HCT116 (cell line): ENCODE results near the gene TSC22D1. TPM values are rescaled to one million over a fixed set of nuclear protein-coding genes. Genes with fewer than 3 reads are reported as not detected.

Source experiments
- ATAC-seq: fragments of 200-7000 bp; cut with Tn5 transposase; 2 replicates; pipeline ENCODE4 v1.9.1; 2020; ENCODE audit warnings: mild to moderate bottlenecking, moderate library complexity
- BruUV-seq: library from RNA; stranded (reverse); fragments of 400-500 nt; replicated peaks from 2 replicates; lab custom pipeline; 2021; lab: Mats Ljungman, UMichigan
- CTCF ChIA-PET: fragments of 300-600 bp; sonication (Branson Sonifier 250); formaldehyde crosslinking; loops from one replicate; lab custom pipeline; 2021; ENCODE audit warnings: antibody characterized with exemption; lab: Charles Lee
- POLR2A ChIA-PET: fragments of 300-600, 350-600 bp; sonication (Branson Sonifier 250); formaldehyde crosslinking; loops from one replicate; lab custom pipeline; 2021; ENCODE audit warnings: antibody characterized with exemption; lab: Charles Lee
- RAD21 ChIA-PET, 2 experiments: fragments of 300-600 bp; sonication (Branson Sonifier 250); formaldehyde crosslinking; loops; one replicate each; lab custom pipeline; 2023; ENCODE audit warnings: low total read pairs in 2 of 2; ENCODE audit not compliant: uncharacterized antibody in 2 of 2, unreplicated experiment in 2 of 2, low non-redundant PET in 1 of 2; lab: Charles Lee
- DNase-seq: peaks from one replicate; pipeline ENCODE4 v3.0.0-alpha.2; 2010; ENCODE audit warnings: low read depth, low spot score
- H2AFZ ChIP-seq: fragments of 200-600 bp; shearing (Covaris generic), sonication (generic); 2 replicates; pipeline ENCODE4 v1.6.1; 2017; ENCODE audit warnings: low read depth, mixed run types, mixed read lengths, antibody characterized with exemption, low read length; ENCODE audit not compliant: poor library complexity, severe bottlenecking
- H3K27ac ChIP-seq: 2 replicates; pipeline ENCODE4 v1.5.1; 2012; ENCODE audit warnings: low read depth, low read length
- H3K27me3 ChIP-seq: fragments of 200-600 bp; sonication (generic); 2 replicates; pipeline ENCODE4 v1.6.1; 2016; ENCODE audit warnings: mixed run types, low read length, mixed read lengths; ENCODE audit not compliant: insufficient read depth
- H3K36me3 ChIP-seq, 2 experiments: fragments of 200-500 bp in 1 of 2; fragments of 200-600 bp in 1 of 2; sonication (Bioruptor generic) in 1 of 2; sonication (generic) in 1 of 2; 2 replicates each; pipeline versions ENCODE4 v1.5.1 to v1.6.1; 2014 to 2016; ENCODE audit warnings: low read length in 2 of 2, inconsistent platforms in 1 of 2, mixed read lengths in 1 of 2, mixed run types in 1 of 2; ENCODE audit not compliant: insufficient read depth in 2 of 2, control insufficient read depth in 1 of 2
- H3K4me1 ChIP-seq, 2 experiments: fragments of 200-600 bp in 1 of 2; sonication (generic) in 1 of 2; 2 replicates each; pipeline versions ENCODE4 v1.5.1 to v1.6.1; 2012 to 2017; ENCODE audit warnings: low read length in 2 of 2, inconsistent platforms in 1 of 2, mild to moderate bottlenecking in 1 of 2, mixed read lengths in 1 of 2, mixed run types in 1 of 2, moderate library complexity in 1 of 2; ENCODE audit not compliant: insufficient read depth in 2 of 2, control insufficient read depth in 1 of 2
- H3K4me2 ChIP-seq: fragments of 200-600 bp; sonication (generic); 2 replicates; pipeline ENCODE4 v1.6.1; 2017; ENCODE audit warnings: mixed run types, low read length, mixed read lengths
- H3K4me3 ChIP-seq, 2 experiments: fragments of 200-600 bp in 1 of 2; sonication (generic) in 1 of 2; replicated peaks in 1 of 2; 2 replicates each; pipeline ENCODE4 v1.5.1; 2011 to 2016; ENCODE audit warnings: low read length in 2 of 2, control low read depth in 1 of 2, low read depth in 1 of 2, mild to moderate bottlenecking in 1 of 2, mixed read lengths in 1 of 2, mixed run types in 1 of 2
- H3K79me2 ChIP-seq: fragments of 200-600 bp; sonication (generic); 2 replicates; pipeline ENCODE4 v1.6.1; 2017; ENCODE audit warnings: mild to moderate bottlenecking, mixed run types, low read length, moderate library complexity, mixed read lengths; ENCODE audit not compliant: insufficient read depth
- H3K9ac ChIP-seq: fragments of 200-600 bp; sonication (generic); 2 replicates; pipeline ENCODE4 v1.6.1; 2016; ENCODE audit warnings: low read length, mixed read lengths
- H3K9me2 ChIP-seq: fragments of 200-600 bp; sonication (generic), shearing (Covaris generic); 2 replicates; pipeline ENCODE4 v1.6.1; 2017; ENCODE audit warnings: mixed run types, mild to moderate bottlenecking, moderate library complexity; ENCODE audit not compliant: insufficient read depth
- H3K9me3 ChIP-seq, 2 experiments: fragments of 200-500 bp in 1 of 2; fragments of 200-600 bp in 1 of 2; sonication (Bioruptor generic) in 1 of 2; sonication (generic) in 1 of 2; 2 replicates each; pipeline ENCODE4 v1.6.1; 2014 to 2017; ENCODE audit warnings: low read length in 2 of 2, mixed read lengths in 2 of 2, inconsistent platforms in 1 of 2, low read depth in 1 of 2, mild to moderate bottlenecking in 1 of 2, mixed run types in 1 of 2, moderate library complexity in 1 of 2; ENCODE audit not compliant: control insufficient read depth in 1 of 2, insufficient read depth in 1 of 2
- H4K20me1 ChIP-seq: fragments of 200-600 bp; sonication (generic), shearing (Covaris generic); 2 replicates; pipeline ENCODE4 v1.6.1; 2017; ENCODE audit warnings: mixed run types, mild to moderate bottlenecking, moderate library complexity; ENCODE audit not compliant: insufficient read depth
- CTCF ChIP-seq, 3 experiments: fragments of 200-600 bp in 1 of 3; sonication (generic) in 1 of 3; IDR thresholded peaks in 2 of 3; conservative IDR thresholded peaks in 1 of 3; 2 replicates each; pipeline ENCODE4 v1.5.1; 2012 to 2017; ENCODE audit warnings: low read depth in 2 of 3, low read length in 2 of 3, antibody characterized with exemption in 1 of 3, borderline replicate concordance in 1 of 3, control low read depth in 1 of 3, mild to moderate bottlenecking in 1 of 3, mixed read lengths in 1 of 3, mixed run types in 1 of 3, moderate library complexity in 1 of 3; ENCODE audit not compliant: insufficient read depth in 1 of 3
- EGR1 ChIP-seq: IDR thresholded peaks from 2 replicates; pipeline ENCODE4 v1.6.1; 2012; ENCODE audit warnings: low read depth
- EZH2 ChIP-seq: fragments of 200-600 bp; sonication (generic); IDR thresholded peaks from 2 replicates; pipeline ENCODE4 v1.6.1; 2017; ENCODE audit warnings: antibody characterized with exemption, mixed run types
- EZH2phosphoT487 ChIP-seq: fragments of 200-600 bp; IDR thresholded peaks from 2 replicates; pipeline ENCODE4 v1.6.1; 2018; ENCODE audit warnings: antibody characterized with exemption, borderline replicate concordance
- FOSL1 ChIP-seq: IDR thresholded peaks from 2 replicates; pipeline ENCODE4 v1.6.1; 2012; ENCODE audit warnings: low read depth
- JUND ChIP-seq: IDR thresholded peaks from 2 replicates; pipeline ENCODE4 v1.6.1; 2012
- MAX ChIP-seq: IDR thresholded peaks from 2 replicates; pipeline ENCODE4 v1.6.1; 2012
- POLR2A ChIP-seq: IDR thresholded peaks from 2 replicates; pipeline ENCODE4 v1.7.0; 2011; ENCODE audit warnings: borderline replicate concordance; ENCODE audit not compliant: insufficient read depth, insufficient read length; ENCODE audit errors: extremely low read depth
- POLR2AphosphoS5 ChIP-seq: IDR thresholded peaks from 2 replicates; pipeline ENCODE4 v1.6.1; 2011; ENCODE audit warnings: mild to moderate bottlenecking, low read depth, low read length, moderate library complexity
- RAD21 ChIP-seq: IDR thresholded peaks from 2 replicates; pipeline ENCODE4 v1.6.1; 2012; ENCODE audit warnings: low read depth, mild to moderate bottlenecking
- SIN3A ChIP-seq: IDR thresholded peaks from 2 replicates; pipeline ENCODE4 v1.6.1; 2012; ENCODE audit warnings: low read depth
- SP1 ChIP-seq: IDR thresholded peaks from 2 replicates; pipeline ENCODE4 v1.6.1; 2012; ENCODE audit warnings: low read depth
- SRF ChIP-seq: IDR thresholded peaks from 2 replicates; pipeline ENCODE4 v1.6.1; 2012; ENCODE audit warnings: low read depth
- YY1 ChIP-seq: IDR thresholded peaks from 2 replicates; pipeline ENCODE4 v1.6.1; 2011; ENCODE audit warnings: low read length, low read depth, moderate library complexity, mild to moderate bottlenecking; ENCODE audit not compliant: insufficient replicate concordance; ENCODE audit errors: extremely low read depth
- ZBTB33 ChIP-seq: IDR thresholded peaks from 2 replicates; pipeline ENCODE4 v1.6.1; 2011; ENCODE audit warnings: mild to moderate bottlenecking, low read length, moderate library complexity; ENCODE audit not compliant: insufficient replicate concordance; ENCODE audit errors: extremely low read depth
- ZFX ChIP-seq: fragments of 450-650 bp; IDR thresholded peaks from 2 replicates; pipeline ENCODE4 v1.6.1; 2017
- intact Hi-C: fragments of 100-400 bp; cut with micrococcal nuclease; formaldehyde crosslinking; loops from 2 replicates; pipeline ENCODE4 v1.10.0; 2022
- total RNA-seq: library from RNA; stranded (reverse); gene quantifications from one replicate; pipeline ENCODE4 v1.2.1, GENCODE V29; 2021; ENCODE audit not compliant: unreplicated experiment

TSC22D1 gene
- total RNA-seq, 1 experiment from 2014 or later: 268 TPM

- Histone ChIP-seq H3K27me3 (no peaks in the 10 kb centered on the region), H2AFZ (no peak overlapping the region), H3K4me1 (no peaks in the 10 kb centered on the region), H4K20me1 (no peaks in the 10 kb centered on the region), H3K9me2 (no peaks in the 10 kb centered on the region), H3K27ac (no peak overlapping the region), H3K36me3 (no peaks in the 10 kb centered on the region), H3K4me3 (no peak overlapping the region), H3K4me2 (no peak overlapping the region), H3K79me2 (no peaks in the 10 kb centered on the region; the same call in 1 of the 2 replicates), H3K9ac (no peak overlapping the region), H3K9me3 (no peaks in the 10 kb centered on the region)
- DNase-seq (no peak), ATAC-seq (no peak)
- BruUV-seq: no TSS peak
- intact Hi-C loops: no loop called here
- ChIA-PET RAD21 (no interaction called here), CTCF (interaction anchor here (1.5 kb wide), 1 partner anchor 10 kb away, joined by 5 read pairs; no protein-coding TSS in a partner anchor), POLR2A (no interaction called here)
- TF ChIP-seq SRF (no peak), FOSL1 (no peak), MAX (no peak), JUND (no peak), ZBTB33 (no peak), POLR2A (no peak), EGR1 (no peak), ZFX (no peak), RAD21 (no peak), SIN3A (no peak), EZH2 (no peak), YY1 (no peak), CTCF (IDR thresholded peaks at IDR 0.05 in 2 of 3, conservative IDR thresholded peaks at IDR 0.05 in 1 of 3; ENCODE audit: borderline replicate concordance in 1 of 3, insufficient read depth in 1 of 3, low read depth in 2 of 3, low read length in 2 of 3) (no peak), SP1 (no peak), POLR2AphosphoS5 (no peak), EZH2phosphoT487 (no peak)
Measured at GRCh38 chr13:44459674-44460073, 116.5 kb downstream of the TSC22D1 start.
